ENCODE data around the gene MAEL.

The MAEL gene

GRCh38 chr1:167068761-167069160, 79.7 kb downstream of the MAEL start:
- no peak overlapping the region for H3K4me3 ChIP-seq (ENCODE audit: low read length)
- no peak for TF ChIP-seq CTCF (IDR thresholded peaks at IDR 0.05; ENCODE audit: insufficient read depth, low read depth, low read length, missing control alignments)
- DNase-seq (ENCODE audit: low read depth), result no peak

GRCh38 chr1:167071286-167071685, 82.2 kb downstream of the MAEL start:
- DNase-seq (ENCODE audit: low read depth), result no peak
- no peak overlapping the region for H3K4me3 ChIP-seq (ENCODE audit: low read length)
- no peak for TF ChIP-seq CTCF (IDR thresholded peaks at IDR 0.05; ENCODE audit: insufficient read depth, low read depth, low read length, missing control alignments)
